ENCODE measurements around the gene EGLN1. TPM values are rescaled to one million over a fixed set of nuclear protein-coding genes. Genes with fewer than 3 reads are reported as not detected.

EGLN1 gene
- total RNA-seq, 1 experiment from 2014 or later: 27.1 TPM

DNA sequence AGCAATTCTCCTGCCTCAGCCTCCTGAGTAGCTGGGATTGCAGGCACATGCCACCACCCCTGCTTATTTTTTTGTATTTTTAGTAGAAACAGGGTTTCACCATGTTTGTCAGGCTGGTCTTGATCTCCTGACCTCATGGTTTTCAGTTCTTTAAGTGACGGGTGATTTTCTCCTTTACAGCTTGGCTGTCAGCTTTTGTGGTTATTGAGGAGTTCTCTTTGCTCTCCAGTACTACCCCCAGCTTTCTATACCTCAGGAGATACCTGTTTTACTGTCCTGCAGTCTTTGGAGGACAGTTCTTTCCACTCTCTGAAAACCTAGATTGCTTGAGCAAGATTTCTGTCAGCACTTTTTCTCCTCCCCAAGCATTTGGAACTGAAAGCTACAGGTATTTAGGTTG, 45.9 kb upstream of the EGLN1 start:
- CTCF ChIA-PET: no interaction called here
- BruUV-seq (replicated peaks): no TSS peak
- H4K20me1 ChIP-seq (ENCODE audit: insufficient read depth): no peaks in the 10 kb centered on the region

More for the DNA sequence above, 45.9 kb upstream of the EGLN1 start:
- DNase-seq (ENCODE audit: low read depth, low spot score) (no peak), ATAC-seq (no peak)
- no peaks in the 10 kb centered on the region for H3K79me2 ChIP-seq (ENCODE audit: insufficient read depth, low read length)
- H3K4me2 ChIP-seq (ENCODE audit: low read length): no peak overlapping the region
- H3K36me3 ChIP-seq (ENCODE audit: control insufficient read depth in 1 of 2, insufficient read depth in 2 of 2, low read length in 2 of 2): no peaks in the 10 kb centered on the region
- TF ChIP-seq ZNF274 (IDR thresholded peaks at IDR 0.05; ENCODE audit: low read depth, low read length): no peak
- no peak for TF ChIP-seq JUND (IDR thresholded peaks at IDR 0.05)
- TF ChIP-seq FOSL1 (IDR thresholded peaks at IDR 0.05; ENCODE audit: low read depth): no peak
- TF ChIP-seq ZFX (IDR thresholded peaks at IDR 0.05): no peak
- TF ChIP-seq CTCF (IDR thresholded peaks at IDR 0.05 in 2 of 3, conservative IDR thresholded peaks at IDR 0.05 in 1 of 3; ENCODE audit: borderline replicate concordance in 1 of 3, insufficient read depth in 1 of 3, low read depth in 2 of 3, low read length in 2 of 3): no peak
- TF ChIP-seq YY1 (IDR thresholded peaks at IDR 0.05; ENCODE audit: extremely low read depth, insufficient replicate concordance, low read depth, low read length): no peak
- TF ChIP-seq ATF3 (IDR thresholded peaks at IDR 0.05): no peak
- no peak for TF ChIP-seq REST (IDR thresholded peaks at IDR 0.05; ENCODE audit: low read depth)
- no peak for TF ChIP-seq EZH2phosphoT487 (IDR thresholded peaks at IDR 0.05; ENCODE audit: borderline replicate concordance)
- no peak for TF ChIP-seq SRF (IDR thresholded peaks at IDR 0.05; ENCODE audit: low read depth)
- no peak for TF ChIP-seq ELF1 (IDR thresholded peaks at IDR 0.05; ENCODE audit: borderline replicate concordance, low read depth)
- TF ChIP-seq, protein P1, sequence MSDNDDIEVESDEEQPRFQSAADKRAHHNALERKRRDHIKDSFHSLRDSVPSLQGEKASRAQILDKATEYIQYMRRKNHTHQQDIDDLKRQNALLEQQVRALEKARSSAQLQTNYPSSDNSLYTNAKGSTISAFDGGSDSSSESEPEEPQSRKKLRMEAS (IDR thresholded peaks at IDR 0.05): no peak
- TF ChIP-seq POLR2A (IDR thresholded peaks at IDR 0.05; ENCODE audit: borderline replicate concordance, extremely low read depth, insufficient read depth, insufficient read length): no peak
- TF ChIP-seq SP1 (IDR thresholded peaks at IDR 0.05; ENCODE audit: low read depth): no peak
- TF ChIP-seq TCF7L2 (IDR thresholded peaks at IDR 0.05; ENCODE audit: borderline replicate concordance, extremely low read depth, insufficient read depth, insufficient read length): no peak
- no peak for TF ChIP-seq EGR1 (IDR thresholded peaks at IDR 0.05; ENCODE audit: low read depth)
- TF ChIP-seq SIN3A (IDR thresholded peaks at IDR 0.05; ENCODE audit: low read depth): no peak
- TF ChIP-seq EZH2 (IDR thresholded peaks at IDR 0.05): no peak
- TF ChIP-seq RAD21 (IDR thresholded peaks at IDR 0.05; ENCODE audit: low read depth): no peak
- no peak overlapping the region for H2AFZ ChIP-seq (ENCODE audit: low read depth, low read length, poor library complexity, severe bottlenecking)
- ChIA-PET RAD21 (ENCODE audit: low non-redundant PET in 1 of 2, low total read pairs in 2 of 2, uncharacterized antibody in 2 of 2, unreplicated experiment in 2 of 2) (no interaction called here), POLR2A (no interaction called here)
- H3K4me1 ChIP-seq (ENCODE audit: control insufficient read depth in 1 of 2, insufficient read depth in 2 of 2, low read length in 2 of 2): no peaks in the 10 kb centered on the region
- no peak overlapping the region for H3K4me3 ChIP-seq (replicated peaks in 1 of 2; ENCODE audit: low read depth in 1 of 2, low read length in 2 of 2)
- no peak overlapping the region for H3K9ac ChIP-seq (ENCODE audit: low read length)
- intact Hi-C loops (cut with micrococcal nuclease): no loop called here
- no peaks in the 10 kb centered on the region for H3K27me3 ChIP-seq (ENCODE audit: insufficient read depth, low read length)
- H3K27ac ChIP-seq (ENCODE audit: low read depth, low read length): no peak overlapping the region
- H3K9me2 ChIP-seq (ENCODE audit: insufficient read depth): no peaks in the 10 kb centered on the region
- H3K9me3 ChIP-seq (ENCODE audit: control insufficient read depth in 1 of 2, insufficient read depth in 1 of 2, low read depth in 1 of 2, low read length in 2 of 2): no peaks in the 10 kb centered on the region

All from HCT116 (cell line).